ENCODE results near the gene SUFU.

DNA sequence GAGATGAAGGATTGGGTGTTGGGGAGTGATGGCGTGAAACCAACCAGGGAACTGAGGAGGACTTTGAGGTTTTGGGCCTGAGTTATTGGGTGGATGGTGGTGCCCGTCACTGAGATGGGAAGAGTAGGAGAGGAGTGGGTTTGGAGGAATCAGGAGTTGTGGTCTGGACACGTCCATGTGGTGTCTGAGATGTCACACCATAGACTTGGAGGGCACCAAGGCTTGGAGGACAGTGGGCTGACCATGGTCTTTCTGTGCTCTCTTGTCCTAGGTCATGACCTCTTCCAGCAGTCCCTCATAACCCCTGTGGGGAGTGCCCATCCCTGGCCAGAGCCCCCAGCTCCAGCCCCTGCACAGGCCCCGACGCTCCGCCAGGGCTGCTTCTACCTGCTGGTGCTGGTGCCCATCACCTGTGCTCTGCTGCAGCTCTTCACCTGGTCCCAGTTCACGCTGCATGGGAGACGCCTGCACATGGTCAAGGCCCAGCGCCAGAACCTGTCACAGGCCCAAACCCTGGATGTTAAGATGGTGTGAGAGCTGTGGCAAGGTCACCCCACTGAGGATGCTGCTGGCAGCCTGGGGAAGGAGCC is 28.2 kb upstream of the SUFU start:
- TF ChIP-seq, protein P1, sequence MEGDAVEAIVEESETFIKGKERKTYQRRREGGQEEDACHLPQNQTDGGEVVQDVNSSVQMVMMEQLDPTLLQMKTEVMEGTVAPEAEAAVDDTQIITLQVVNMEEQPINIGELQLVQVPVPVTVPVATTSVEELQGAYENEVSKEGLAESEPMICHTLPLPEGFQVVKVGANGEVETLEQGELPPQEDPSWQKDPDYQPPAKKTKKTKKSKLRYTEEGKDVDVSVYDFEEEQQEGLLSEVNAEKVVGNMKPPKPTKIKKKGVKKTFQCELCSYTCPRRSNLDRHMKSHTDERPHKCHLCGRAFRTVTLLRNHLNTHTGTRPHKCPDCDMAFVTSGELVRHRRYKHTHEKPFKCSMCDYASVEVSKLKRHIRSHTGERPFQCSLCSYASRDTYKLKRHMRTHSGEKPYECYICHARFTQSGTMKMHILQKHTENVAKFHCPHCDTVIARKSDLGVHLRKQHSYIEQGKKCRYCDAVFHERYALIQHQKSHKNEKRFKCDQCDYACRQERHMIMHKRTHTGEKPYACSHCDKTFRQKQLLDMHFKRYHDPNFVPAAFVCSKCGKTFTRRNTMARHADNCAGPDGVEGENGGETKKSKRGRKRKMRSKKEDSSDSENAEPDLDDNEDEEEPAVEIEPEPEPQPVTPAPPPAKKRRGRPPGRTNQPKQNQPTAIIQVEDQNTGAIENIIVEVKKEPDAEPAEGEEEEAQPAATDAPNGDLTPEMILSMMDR (IDR thresholded peaks at IDR 0.05): no peak
- TF ChIP-seq POLR2A (IDR thresholded peaks at IDR 0.05): no peak

All from stomach (tissue), 4 donors.